ENCODE data around the gene FBN1.

FBN1 gene

DNA sequence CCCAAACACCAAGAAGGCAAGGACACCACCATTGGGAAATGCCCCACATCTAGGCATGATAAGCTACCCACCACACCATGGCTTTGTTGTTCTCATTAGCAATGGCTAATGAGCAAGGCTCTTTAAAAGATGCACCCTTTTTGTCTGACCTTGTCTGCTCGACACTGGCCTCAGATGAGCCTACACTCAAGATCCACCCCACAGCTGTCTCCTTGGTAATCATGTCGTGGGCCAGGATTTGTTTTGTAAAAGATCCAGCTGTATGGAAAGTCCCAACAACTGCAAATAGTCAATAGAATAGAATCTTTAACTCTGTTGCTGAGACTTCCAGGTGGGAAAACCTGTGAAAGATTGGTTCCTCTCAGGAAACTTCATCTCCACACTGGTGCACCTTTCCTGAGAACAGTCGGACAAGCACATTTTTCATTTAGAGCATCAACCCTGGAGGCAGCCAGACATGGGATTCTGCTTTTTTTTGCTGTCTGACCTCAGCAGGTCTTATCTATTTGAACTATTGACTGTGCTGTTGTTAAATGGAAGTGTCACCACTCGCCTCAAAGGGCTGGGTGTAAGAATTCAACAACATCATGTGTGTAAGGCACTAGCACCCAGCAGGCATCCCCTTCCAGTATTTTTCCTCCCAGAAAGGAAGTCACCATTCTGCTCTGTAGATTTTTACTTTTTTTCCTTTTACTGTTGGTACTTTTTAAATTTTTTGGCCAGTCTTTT is 278.8 kb downstream of the FBN1 start:
- DNase-seq (ENCODE audit: low read depth in 3 of 3), result no peak

DNA sequence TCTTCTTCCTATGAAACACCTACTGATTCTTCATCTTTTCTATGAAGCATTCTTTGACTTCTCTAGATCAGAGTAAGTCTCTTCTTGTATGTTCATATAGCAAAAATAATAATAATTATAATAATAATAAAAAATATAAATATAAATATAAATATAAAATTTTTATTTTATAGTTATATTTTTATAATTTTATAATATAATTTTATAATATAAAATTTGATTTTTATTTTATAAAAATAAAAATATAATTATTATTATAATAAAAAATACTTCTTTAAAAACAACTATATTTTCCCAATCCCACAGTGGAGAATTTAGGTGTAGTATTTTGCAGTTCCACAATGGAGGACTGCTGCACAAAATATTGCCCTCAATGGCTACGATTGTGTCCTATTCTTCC is 279.9 kb downstream of the FBN1 start:
- DNase-seq (ENCODE audit: low read depth in 3 of 3), result no peak

DNA sequence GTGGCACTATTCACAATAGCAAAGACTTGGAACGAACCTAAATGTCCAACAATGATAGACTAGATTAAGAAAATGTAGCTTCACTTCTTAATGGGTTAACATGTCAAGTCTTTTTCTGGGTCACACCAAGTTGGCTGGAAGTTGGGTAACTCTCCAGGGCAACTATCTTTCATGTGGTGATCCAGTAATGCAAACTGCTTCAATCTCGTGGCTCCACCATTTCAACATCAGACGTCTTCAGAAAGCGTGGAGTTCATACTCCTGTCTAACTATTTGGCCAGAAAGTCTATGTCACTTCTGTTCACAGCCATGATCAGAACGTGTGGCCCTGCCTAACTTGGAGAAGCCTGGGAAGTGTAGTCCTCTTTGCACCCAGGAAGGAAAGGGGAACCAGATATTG is 282.0 kb downstream of the FBN1 start:
- DNase-seq (ENCODE audit: low read depth in 3 of 3), result no peak

DNA sequence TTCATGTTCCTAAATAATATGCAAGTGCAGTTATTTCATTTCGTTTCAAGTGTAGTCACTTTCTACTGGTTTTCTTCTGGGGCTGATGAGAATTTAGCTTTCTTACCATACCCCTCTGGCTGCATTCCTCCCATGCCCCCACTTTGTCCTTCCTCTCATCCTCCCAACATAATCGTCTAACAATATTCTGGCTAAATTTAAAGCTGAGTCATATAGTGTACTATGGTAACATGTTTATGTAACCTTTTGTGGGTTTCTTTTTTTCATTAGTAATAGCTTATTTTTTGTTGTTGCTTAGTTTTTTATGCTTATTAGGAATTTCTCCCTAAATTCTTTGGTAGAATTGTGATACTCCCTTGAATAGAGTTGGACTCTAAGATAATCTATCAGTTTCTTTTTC is 283.8 kb downstream of the FBN1 start:
- DNase-seq (ENCODE audit: low read depth in 3 of 3), result no peak

DNA sequence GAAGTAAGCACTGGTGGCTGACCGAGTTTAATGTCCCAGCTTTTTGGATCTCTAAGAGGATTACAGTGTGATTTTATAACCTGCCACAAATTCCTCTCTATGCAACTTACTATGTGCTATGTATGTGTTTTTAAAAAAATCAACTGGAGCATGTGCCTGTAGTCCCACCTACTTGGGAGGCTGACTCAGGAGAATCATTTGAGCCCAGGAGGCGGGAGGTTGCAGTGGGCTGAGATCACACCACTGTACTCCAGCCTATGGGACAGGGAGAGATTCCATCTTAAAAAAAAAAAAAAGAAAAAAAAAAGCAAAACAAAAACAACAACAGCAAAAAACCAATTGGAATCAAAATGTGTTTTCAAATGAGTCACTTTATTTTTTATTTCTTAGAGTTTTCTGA is 284.7 kb downstream of the FBN1 start:
- DNase-seq (ENCODE audit: low read depth in 3 of 3), result no peak
